ENCODE results near the gene RTL10. TPM values are rescaled to one million over a fixed set of nuclear protein-coding genes. Genes with fewer than 3 reads are reported as not detected.
A peak's percentile ranks its signal among the peaks of the same experiment; 100 is the strongest.

Gene RTL10, protein sequence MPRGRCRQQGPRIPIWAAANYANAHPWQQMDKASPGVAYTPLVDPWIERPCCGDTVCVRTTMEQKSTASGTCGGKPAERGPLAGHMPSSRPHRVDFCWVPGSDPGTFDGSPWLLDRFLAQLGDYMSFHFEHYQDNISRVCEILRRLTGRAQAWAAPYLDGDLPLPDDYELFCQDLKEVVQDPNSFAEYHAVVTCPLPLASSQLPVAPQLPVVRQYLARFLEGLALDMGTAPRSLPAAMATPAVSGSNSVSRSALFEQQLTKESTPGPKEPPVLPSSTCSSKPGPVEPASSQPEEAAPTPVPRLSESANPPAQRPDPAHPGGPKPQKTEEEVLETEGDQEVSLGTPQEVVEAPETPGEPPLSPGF
- 14.7 TPM for total RNA-seq

DNA sequence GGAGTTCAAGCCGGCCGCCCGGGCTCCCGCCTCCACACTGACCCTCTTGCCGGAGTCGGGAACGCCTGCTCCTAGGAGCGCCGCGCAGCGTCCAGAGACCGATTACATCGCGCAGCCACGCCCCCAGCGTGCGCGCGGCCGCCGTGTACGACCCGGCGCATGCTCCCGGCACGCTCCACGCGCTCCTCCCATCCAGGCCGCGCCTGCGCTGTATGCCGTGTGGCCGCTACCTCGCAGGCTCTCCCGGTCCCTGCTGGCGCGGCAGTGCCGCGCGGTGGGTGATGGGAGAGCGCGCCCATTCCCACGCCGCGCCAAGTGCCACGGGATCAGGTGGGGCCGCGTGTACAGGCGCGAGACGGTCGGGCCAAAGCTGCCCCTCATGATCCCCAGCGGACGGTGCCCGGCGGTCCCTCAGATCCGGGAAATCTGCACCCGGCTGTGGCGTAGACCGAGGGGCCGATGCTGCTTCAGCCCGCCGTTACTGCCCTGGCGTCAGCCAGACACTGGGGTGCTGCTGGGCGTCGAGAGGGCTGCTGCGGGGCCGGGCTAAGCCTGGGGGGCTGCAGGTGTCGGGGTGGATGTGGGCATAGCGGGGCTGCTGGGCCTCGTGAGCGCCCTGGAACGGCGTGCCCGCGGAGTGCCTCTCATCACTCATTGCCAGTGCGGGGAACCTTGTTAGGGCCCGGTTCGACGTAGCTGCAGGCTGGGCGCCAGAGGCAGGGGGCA is at the start of gene RTL10, which contains the start of gene GNB1L:
Gene RTL10, minus strand, starts transcription at position 97 of the 726 bp plus-strand sequence. CDS start 2,613 bp downstream, outside the sequence.
Gene GNB1L, minus strand, starts transcription at position 97 of the 726 bp plus-strand sequence. CDS start 33,519 bp downstream, outside the sequence.
- peak; percentile 97 for DNase-seq

DNA sequence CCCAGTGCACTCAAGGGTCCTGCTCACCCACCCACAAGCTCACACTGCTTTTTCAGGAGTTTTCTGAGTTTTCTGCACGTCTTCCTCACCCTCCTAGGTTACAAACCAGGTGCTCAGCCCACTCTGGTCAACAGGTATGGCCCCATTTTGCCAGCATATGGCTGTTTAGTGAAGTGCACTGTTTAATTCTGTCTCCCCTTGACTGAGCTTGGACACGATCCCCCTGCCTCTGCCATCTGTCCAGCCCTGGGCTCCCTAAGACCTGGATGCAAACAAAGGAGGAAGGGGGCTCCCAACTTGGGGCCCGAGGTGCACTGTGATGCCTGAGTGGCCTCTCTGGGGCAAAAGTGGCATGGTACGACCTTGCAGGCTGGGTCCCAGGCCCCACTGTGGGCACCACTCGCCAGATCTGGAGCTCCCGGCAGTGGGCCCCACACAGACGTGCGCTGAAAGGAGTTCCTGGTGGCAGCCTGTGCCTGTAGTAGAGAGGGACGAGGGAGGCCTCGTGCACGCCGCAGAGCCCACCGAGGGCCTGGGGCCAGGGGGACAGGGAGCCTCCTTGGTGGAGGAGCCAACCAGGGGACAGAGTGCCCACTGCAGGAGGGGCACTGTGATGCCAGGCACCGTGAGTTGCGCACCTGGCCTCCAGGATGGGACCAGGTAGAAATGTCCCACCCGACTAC is 49.6 kb upstream of the RTL10 start:
- DNase-seq = no peak

DNA sequence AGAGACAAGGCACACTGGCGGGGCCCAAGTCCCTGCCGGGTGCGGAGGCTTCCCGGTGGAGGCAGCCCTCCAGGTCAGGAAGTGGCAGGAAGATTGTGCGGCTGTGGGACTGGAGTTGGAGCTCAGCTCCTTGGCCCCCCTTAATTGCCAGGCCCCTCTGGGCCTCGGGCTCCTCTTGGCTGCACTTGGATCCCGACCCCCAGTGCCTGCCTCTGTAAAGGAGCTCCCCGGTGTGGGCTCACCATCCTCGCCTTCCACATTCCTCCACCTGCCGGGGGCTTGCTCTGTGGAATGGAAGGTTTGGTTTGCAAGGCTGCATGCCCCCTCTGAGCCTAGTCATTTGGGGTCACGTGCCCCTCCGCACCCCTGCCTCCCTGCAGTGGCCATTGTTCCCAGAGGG is 48.8 kb upstream of the RTL10 start:
- DNase-seq = no peak

DNA sequence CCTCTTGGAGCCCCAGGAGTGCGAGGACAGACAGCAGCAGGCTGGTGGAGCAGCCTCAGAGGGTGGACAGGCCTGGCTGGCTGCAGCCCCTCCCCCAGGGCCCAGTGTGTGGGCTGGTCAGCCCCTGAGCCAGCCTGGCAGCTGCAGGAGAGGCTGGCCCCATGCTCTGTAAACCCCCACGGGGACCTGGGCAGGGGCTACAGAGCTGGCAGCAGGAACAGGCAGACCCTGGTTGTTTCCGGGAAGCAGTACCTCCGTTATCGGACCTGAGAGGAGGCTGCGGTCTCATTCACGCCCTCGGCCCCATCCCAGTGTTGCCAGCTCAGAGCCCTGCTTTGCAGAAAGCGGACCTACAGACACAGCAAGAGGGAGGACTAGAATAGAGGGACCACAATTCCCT is 48.4 kb upstream of the RTL10 start:
- DNase-seq = no peak

DNA sequence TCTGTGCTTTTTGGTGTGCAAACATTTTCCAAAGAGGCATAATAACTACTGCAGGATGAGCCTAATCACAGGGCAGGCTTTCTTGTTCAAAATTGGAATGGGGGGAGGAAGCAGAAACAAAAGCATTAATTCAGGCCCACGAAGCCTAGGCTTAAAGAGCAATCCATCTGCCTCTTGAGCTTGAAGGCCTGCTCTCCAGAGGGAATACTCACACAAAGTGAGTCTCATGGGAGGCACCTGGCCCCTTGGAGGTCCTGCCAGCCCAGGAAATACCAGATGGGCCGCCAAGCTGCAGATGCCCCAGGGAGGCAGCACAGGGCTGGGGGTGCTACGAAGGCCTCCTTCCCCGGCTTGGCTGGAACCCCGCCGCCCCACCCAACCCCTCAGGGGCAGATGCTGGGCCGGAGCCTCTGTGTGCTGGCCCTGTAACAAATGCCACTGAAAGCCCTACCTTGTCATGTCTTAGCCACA is 47.6 kb upstream of the RTL10 start:
- DNase-seq = no peak

DNA sequence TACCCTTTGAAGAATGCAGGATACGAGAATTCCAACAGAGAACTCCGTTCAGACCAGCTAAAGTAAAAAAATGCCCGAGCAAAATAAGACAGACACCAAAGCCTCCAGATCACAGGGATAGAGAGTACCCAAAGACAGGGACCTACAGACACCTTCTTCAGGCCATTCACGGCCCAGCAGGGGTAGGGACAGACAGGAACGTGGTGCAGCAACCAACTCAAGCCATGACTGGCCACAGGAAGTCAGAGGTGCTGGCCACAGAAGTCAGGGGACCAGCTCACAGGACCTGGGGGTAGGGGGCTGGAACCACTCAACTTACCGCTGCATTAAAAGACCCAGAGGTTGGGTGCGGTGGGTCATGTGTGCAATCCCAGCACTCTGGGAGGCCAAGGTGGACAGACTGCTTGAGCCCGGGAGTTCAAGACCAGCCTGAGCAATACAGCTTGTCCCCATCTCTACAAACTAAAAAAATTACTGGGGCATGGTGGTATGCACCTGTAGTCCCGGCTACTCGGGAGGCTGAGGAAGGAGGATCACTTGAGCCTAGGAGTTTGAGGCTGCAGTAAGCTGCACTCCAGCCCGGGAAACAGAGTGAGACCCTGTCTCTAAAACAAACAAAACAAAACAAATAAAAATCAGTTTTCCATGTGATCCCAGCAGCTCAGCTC is 47.0 kb upstream of the RTL10 start:
- DNase-seq = no peak

DNA sequence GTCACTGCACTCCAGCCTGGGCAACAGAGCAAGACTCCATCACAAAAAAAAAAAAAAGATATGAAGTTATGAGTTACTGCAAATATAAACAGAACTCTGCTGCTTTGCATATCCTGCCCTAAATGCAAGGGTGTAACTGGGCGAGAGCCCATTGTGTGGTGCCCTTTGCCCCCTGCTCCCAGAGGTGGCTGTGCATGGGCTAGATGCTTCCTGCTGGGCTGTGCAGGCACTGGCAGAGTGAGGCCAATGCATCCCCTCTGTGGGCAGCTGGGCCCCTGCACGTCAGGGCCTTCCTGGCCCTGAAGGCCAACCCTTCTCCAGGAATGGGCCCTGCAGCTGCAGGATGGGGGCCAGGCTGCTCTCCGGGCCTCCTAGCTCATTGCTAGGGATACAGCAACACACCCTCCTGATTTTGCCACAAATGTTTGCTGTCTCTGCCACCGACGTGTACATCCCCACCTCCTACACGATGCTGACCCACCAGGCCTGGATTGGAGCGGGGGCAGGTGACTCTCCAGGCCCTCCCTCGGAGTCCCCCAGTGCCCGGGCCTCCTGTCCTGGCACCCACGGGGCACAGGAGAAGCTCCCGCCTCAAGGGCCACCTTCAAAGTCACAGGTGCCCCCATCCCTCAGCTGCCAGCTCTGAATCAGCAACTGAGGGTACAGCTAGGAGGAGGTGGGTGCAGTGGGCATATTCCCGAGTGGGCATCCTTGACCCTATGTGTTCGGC is 46.2 kb upstream of the RTL10 start:
- DNase-seq = no peak

DNA sequence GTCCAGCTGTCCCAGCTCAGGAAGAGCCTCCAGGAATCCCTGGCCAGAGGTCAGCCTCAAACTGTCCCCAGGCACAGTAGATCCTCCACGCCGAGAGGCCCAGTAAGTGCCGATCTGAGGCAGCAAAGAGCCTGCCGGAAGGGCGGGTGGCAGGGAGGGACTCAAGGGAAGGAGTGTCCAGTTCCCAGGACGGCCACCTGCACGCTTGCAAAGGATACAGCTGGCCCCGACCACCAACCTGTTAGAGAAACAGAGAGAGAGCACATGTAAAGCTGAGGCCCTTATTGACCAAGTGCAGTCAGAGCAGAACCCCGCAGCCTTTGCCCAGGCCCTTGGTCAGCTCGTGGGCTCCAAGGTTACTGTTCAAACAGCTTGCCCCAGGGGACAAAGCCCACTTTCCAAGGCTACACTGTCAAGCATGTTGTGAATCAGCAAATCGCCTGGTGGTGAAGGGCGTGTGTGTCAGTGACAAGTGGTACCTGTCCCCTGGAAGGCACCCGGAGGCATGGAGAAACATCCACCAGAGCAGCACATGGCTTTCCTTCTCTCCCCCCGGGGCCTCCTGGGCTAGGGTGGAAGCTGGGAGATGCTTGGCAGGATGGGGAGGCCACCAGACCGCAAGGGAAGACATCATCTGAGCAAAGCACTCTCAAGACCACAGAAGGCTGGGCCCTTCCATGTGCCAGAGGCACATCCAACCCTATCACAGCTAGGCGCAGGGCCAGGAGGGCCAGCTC is 44.3 kb upstream of the RTL10 start:
- DNase-seq = no peak

DNA sequence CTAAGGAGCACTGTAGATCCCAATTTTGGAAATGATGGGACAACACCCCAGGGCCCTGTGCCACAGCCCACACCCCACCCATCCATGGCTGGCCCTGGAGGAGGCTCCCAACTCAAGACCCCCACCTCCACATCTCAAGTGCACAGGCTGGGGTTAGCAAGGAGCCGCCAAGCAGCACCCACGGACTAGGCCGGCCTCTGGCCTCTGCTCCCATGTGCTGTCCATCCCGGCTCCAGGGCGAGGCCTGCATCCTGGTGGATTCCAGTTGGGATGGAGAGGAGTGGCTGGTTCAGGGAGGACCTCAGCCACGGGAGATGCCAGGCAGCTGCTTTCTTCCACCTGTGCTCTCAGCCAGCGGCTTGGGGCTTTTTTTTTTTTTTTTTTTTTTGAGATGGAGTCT is 43.5 kb upstream of the RTL10 start:
- no peak for DNase-seq

DNA sequence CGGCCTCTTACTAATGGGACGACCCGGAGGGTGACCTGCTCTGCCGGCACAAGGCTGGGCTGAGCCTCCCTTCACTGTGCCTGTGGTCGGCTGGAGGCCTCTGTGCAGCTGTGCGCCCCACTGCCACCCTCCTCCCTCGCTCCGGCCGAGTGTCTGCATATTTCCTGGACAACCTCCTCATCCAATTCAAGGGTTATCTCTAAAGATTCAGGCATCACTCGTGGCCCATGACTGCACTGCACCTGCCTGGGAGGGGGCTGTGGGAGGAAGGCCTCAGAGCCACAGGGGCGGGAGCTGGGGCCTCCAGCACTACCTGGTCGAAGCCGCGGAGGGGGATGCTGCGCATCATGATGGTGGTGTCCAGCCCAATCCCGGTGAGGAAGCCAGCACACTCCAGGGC is 43.1 kb upstream of the RTL10 start:
- no peak for DNase-seq

DNA sequence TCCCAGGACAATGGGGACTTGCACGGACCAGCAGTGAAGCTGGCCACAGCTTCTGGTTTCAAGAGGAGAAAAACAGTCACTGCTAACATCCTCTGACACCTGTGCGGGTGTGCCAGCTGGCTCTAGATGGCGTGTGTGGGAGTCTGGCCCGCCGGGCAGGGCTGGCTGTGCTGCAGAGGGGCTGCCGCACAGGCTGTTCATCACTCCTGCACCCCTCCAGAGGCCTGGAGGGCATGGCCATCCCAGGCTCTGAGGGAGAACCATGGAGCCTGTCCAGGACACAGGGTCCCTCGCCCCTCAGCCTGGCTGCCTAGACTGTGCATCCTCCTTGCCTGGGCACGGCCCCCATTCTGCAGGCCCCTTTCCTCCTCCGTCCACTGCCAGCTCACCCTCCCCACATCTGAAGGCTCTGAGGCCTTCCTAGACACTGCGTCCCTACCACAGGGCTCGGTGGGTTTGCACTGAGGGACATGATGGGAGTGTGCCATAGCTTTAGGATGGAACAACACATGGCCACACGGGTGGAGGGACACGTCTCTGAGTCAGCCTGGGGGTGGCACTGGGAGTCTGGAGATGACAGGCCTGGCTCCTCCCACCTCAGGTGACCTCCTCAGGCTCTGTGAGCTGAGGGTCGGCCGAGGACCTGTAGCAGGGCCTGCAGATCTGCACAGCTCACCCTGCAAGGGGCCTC is 42.1 kb upstream of the RTL10 start:
- no peak for DNase-seq

DNA sequence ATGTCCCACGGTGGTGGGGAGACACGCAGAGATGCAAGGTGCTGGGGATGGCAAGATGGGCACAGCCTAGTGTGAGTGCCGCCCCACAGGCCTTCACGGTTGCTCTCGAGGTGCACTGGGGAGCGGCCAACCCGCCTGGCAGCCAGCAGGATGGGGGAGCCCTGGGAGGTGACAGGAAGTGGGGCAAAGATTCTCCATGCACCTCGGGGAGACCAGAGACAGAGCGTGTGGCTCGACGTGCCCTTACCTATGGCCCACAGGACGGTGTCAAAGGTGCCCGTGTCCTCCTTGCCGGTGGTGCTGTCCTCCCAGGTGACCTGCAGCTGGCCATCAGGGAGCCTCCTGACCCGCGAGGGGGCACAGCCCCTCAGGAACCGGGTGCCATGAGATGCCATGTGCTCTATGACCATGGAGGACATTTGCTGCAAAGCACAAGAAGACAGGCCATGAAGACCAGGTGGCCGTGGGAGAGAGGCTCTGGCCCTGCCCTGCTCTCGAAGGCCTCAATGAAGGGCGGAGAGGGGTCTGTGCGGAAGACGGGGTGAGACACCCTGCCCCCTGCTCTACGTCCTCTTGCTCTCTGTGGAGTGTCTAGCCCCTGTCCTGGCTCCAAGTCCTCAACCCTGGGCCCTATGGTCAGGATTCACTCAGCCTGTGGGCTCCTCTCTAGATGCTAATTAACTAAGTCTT is 40.6 kb upstream of the RTL10 start:
- DNase-seq = no peak

DNA sequence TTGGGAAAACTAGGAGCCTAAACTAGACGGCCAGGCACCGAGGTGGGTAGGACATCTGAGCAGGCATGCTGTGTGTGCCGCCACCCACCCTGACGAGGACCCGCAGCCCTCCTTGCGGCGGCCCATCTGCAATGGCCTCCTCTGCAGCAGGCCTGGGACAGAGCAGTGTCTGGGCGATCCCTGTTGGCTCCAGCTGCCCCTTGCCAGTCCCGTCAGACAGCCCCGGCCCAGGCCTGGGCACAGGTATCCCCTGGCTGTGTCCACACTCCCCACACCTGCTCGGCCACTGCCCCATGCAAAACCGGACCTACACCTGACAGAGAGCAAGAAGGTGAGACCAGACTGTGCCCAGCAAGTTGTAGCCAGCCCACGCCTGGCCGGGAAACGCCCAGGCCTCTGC is 38.7 kb upstream of the RTL10 start:
- DNase-seq = no peak

DNA sequence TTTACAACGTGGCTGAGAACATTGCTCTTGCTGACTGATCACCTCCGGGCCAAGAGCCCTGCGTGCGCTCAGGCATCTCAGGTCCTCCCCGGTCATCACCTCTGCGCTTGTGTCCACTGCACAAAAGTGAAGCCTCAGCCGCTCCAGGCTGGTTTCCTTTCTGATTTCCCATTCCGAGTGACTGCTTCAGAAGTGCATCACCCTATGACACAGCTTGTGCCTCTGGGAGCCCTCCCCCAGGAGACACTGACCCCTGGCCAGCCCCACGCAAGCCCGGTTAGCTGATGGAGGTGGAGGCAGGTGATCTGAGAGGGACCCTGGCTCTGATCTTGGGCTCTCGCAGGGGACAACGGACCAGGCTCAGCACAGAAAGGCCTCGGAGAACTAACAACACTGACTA is 38.3 kb upstream of the RTL10 start:
- DNase-seq = no peak

DNA sequence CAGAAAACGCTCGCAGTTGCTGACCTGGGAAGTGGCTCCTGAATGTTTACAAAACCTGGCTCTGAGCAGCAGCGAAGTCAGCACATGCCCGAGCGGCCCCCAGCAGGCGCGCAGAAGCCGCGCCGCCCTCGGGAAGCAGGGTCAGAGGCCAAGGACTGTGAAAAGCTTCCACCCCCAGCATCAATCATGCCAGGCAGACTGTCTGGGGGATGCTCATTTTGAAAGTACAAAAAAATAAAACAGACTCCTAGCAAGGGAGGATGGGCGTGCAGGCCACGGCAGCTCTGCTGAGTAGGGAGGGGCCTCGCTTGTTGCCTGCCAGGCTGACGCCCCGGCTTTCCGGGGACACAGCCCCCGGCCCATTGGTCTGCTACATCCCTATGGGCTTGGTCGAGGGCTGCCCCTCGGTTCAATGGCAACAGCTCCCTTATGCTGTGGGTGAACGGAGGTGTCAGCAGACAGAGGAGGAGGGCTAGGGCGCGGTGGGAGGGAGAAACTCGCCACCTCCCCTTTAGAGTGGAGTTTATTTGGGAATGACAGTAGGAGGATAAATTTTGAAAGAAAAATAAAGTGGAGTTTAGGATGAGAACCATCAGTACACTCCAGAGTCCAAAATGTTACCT is 37.7 kb upstream of the RTL10 start:
- no peak for DNase-seq

DNA sequence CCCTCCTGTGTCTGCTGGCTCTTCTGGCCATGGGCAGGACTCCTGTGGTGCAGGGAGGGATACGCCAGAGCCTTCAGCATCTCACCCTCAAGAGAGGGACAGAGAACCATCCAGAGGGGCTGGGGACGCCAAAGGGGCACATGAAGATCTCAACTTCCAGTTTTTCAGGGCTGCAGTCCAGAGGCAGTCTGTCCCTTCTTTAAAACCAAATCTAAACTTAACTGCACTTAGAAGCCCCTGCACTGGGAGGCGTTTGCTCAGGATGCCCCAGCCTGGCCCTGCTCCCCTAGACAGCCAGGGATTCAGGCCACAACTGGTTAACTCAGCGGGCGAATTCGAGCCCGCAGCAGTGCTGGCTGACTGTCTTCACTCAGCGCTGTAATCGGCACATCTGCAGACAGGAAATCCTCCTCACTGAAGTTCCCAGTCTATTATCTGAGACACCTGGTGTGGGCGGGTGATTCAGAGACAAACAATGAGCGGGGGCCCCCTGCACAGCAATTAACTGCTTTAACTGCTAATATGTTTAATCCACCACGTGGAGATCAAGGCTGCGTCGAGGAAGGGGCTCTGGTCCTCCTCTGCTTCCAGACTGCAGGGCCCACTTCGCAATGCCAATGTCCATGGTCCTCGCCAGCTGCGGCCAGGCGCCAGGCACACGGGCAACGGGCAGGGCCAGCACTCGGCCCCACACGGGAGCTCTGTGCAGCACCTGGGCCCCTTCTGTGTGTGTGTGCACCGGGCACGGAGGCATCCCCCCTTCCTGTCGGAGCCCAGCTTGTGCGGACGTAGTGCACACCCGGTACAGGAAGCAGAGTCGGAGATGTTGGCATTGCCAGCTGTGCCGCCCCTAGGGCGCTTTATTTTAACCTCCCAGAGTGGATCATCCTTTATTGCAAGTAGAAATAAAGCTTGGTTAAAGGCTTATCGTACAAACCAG is 36.9 kb upstream of the RTL10 start:
- peak; percentile 29 for DNase-seq

DNA sequence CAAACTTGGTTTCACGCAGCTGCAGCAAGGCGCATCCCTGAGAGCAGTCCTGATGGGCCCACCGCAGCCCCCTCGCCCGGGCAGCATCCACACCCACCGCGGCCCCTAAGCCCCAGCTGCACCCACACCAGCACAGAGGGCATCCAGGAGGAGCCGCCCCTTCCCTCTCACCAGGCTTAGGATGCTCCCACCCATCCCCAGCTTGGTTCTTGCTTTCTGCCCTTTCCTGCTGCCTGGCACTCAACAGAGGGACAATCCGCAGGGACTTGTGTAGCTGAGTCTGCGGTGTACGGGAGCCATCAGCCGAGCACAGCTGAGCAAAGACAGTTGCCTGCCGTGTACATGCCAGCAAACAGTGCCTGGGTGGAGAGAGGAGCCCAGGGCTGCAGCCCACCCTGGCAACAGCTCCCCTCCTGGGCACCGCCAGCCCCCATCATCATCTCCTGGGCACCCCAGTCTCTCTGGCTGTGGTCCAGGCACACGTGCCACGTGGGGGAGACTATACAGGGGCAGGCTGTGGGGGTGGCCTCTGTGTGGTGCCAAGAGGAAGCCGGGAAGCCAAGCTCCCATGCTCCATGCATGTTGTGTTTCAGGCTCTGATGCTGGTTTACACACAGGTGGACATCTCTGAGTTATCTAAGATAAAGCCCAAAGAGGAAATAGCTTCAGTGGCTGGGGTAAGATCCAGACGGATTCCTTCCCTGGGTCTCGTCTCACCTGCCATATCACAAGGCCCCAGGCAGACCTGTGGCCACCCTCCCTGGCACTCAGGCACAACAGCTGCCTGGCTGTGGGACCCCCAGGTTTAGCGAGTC is 36.0 kb upstream of the RTL10 start:
- DNase-seq = no peak
